GM21723 (cell line): Measurements from ENCODE around the gene SRSF2.
"Not testable (repeated sequence)": the region's sequence is repeated elsewhere in the genome, so short reads cannot be mapped to it uniquely, and the experiment has no call there.

Experiments
- ATAC-seq: cut with Tn5 transposase; IDR thresholded peaks from one replicate; pipeline ENCODE4 v1.9.1; 2021; ENCODE audit warnings: mild to moderate bottlenecking, moderate library complexity; ENCODE audit not compliant: unreplicated experiment

SRSF2 gene

DNA sequence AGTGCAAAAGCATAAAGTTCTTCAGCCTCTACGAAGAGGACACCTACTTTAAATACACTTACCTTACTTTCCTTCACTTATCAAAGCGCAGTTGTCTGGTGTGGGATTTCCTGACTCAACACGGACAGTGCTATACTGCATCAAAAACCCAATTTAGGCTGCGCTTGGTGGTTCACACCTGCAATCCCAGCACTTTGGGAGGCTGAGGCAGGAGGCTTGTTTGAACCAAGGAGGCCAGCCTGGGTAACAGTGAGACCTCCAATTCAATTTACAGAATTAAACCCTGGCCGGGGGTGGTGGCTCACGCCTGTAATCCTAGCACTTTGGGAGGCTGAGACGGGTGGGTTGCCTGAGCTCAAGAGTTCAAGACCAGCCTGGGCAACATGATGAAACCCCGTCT lies 14.9 kb downstream of the SRSF2 start:
- ATAC-seq: no peak

DNA sequence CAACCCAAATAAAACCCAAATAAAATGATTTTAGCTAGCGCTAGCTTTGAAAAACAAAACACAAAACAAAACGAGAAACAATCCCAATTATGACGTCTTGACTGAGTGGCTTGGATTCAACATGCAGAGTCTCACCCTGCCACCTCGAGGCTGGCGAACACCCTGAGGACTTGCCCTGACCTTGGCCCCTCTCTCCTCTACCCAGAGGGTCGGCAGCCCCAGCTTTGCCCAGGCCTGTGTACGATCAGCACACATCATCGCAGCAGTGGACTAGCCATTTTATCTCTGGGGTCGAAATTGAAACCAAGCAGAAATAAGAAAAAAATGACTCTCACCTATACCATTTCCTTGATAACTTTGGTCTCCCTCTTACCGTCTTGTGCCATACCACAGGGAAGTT lies 15.7 kb downstream of the SRSF2 start:
- ATAC-seq: no peak

DNA sequence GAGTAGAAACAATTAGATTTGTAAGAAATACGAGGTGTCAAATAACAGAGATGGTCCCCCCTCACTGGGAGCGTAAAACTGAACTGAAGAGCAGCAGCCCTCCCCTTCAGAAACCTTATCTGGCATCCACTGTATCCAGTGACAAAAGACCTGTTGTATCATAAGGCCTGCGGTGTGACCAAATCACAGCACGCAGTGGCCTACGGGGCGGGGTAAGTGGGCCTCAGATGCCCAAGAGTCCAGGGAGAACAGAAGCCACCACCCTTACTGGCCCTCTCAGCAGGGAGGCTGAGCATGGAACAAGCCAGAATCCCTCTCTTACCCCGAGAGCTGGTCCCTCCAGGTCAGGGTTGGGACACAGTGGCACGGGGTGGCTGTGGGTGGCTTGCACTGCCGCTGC lies 16.2 kb downstream of the SRSF2 start:
- ATAC-seq: no peak

DNA sequence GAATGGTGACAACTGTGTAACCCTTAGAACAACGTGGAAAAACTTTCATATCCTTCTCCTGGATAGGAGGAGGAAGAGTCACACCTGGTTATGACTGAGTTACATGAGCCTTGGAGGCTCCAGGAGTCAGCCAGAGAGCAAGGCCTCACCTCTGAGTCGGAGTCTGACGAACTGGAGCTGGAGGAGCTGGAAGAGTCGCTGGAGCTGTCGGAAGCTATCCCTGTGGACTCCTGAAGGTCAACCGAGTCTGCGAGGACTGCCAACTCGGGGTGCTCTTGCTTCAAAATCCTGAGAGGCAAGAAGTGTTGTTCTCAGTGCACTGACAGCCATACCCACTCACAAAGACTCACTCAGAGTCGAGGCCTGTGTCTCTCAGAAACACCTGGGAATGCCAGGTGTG lies 16.9 kb downstream of the SRSF2 start:
- no peak for ATAC-seq

DNA sequence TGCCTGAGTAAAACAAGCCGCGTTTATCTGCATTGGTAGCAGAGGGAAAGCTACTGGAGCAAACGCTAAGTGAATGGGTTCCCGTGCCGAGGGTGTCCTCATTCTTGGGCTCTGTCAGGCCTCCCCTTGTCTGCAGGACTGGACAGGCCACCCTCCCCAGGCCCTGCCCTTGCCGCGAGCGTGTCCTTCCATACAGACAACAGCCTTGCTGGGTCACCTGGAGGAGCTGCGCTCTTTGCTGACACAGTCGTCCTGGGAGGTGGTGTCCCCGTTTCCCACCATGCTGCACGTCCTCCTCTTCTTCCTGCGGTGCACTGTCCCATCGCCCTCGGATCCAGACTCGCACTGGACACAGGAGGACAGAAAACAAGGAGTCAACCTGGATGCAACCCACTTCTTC lies 18.6 kb downstream of the SRSF2 start:
- ATAC-seq: no peak

DNA sequence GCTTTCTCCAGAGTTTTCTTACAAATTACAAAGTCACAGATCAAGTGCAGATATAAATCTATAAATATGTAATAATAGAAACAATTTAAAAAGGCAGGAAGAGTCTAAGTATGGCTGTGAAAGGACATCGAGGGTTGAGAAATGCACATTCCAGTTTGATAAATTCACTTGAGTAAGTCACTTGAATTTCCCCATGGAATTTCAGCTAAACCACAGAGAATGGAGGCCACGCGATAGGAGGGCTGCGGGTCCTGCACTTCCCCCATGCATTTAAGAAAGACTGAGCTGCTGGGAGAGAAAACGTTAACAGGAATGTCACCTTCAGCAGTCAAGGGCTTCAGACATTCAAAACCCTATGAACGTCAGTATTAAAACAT lies 20.3 kb downstream of the SRSF2 start:
- ATAC-seq: no peak

DNA sequence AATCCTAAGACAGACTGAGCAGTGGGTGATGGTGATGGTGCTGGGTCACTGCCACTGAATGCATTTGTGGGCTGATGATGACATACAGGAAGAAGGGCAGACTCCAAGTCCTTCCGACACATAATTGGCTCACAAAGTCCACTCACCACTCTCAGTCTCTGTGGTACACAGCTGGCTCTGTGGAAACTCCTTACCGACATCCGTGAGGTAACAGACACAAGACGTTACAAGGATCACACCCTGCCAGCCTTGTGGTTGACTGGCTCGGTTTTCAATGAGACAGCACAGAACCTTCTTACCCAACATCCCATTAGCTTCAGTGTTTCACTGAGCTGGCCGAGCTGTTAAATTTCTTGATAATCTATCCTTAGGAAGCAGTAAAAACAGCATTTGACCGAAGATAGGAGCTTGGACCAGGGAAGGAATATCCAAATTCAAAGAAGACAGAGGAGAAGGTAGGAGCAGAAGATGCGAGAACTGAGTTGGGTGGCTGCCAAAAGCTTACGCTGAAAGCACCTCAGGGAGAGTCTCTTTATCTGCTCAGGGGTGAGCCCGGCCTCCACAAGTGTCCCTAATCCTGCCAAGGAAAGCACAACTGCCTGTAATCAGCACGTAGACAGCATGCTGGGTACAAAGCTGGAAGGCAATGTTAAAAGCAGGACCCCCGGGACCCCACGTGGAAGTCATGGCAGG lies 20.8 kb downstream of the SRSF2 start:
- no peak for ATAC-seq

DNA sequence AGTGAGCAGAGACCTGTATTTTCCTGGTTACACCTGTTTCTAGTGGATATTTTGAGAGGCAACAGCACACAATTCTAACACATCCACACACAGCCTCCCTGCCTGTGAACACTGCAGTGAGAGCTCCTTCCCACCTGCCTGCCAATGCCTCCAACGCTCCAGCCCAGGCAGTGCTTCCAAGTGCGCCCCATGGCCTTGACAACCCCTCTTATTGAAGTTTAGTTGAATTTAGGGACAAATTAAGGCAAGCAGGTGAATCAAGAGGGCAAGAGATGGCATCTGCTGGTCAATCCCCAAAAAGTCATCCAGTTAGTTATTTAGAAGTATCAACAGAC lies 21.7 kb downstream of the SRSF2 start:
- ATAC-seq: no peak

DNA sequence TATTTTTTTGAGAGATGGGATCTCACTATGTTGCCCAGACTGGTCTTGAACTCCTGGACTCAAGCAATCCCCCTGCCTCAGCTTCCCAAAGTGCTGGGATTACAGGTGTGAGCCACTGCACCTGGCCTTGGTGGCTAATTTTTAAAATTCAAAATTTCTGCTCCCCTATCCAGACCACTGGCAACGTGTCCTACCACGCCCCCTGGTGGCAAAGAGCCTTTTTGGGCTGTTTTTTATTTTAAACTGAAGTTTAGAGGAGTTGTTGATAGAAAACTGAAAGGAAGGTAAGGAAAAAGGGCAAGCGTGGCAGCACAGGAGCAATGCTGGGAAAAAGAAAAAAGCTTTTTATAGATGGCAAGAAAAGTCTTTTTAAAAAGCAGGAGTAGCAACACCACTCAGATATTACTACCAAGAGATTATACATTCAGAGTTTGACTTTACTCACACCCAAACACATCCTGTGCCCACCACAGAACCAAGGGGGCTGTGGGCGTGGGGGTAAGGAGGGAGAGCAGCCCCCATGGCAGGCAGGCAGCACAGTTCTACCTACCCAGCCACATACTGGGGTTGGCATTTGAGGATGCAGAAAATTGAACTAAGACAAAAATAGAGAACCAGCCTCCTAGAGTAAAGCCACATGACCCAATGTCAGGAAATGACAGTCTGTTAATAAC lies 22.2 kb downstream of the SRSF2 start:
- ATAC-seq: no peak

DNA sequence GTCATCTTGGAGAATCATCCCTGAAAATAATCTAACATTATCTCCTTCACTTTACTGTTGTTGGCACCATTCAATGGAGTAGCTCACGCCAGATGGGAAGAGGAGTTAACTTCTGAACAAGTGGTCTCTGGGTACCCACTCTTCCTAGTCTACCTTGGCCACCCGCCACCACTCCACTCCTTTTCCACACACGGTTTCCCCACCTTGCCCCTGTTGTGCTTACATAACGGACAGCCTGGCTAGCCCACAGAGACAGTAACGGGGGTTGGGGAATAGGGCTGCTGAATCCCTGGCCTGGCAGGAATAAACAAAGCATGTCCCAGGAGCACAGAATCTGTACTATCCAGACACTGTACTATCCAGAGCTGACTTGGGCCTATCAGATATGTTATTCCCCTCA lies 22.8 kb downstream of the SRSF2 start:
- ATAC-seq: no peak

DNA sequence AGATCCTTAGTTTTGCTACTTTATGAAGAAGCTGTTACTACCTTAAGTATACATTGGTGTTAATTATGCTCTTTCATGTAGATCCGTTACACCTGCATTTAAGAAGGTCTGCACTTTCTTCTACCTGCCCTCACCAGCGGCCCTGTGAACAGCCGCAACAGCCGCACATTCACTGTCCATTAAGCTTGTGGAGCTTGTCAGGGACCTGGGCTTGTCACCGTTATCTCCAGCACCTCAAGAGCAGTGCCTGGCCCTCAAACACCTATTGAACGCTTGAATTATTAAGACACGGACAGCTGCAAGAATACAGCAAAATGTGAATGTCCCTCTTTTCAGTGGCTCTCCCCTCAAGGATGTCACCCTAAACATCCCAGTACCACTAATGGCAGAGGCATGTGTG lies 23.4 kb downstream of the SRSF2 start:
- no peak for ATAC-seq

DNA sequence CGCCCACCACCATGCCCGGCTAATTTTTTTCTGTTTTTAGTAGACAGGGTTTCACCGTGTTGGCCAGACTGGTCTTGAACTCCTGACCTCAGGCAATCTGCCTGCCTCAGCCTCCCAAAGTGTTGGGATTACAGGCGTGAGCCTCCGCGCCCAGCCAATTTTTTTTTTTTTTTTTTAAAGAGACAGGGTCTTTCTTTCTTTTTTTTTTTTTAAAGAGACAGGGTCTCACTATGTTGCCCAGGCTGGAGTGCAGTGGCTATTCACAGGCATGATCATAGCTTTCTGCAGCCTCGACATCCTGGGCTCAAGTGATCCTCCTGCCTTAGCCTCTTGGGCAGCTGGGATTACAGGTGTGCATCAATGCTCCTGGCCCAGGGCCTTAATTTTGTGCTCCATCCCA lies 24.8 kb downstream of the SRSF2 start:
- ATAC-seq: not testable (repeated sequence)

DNA sequence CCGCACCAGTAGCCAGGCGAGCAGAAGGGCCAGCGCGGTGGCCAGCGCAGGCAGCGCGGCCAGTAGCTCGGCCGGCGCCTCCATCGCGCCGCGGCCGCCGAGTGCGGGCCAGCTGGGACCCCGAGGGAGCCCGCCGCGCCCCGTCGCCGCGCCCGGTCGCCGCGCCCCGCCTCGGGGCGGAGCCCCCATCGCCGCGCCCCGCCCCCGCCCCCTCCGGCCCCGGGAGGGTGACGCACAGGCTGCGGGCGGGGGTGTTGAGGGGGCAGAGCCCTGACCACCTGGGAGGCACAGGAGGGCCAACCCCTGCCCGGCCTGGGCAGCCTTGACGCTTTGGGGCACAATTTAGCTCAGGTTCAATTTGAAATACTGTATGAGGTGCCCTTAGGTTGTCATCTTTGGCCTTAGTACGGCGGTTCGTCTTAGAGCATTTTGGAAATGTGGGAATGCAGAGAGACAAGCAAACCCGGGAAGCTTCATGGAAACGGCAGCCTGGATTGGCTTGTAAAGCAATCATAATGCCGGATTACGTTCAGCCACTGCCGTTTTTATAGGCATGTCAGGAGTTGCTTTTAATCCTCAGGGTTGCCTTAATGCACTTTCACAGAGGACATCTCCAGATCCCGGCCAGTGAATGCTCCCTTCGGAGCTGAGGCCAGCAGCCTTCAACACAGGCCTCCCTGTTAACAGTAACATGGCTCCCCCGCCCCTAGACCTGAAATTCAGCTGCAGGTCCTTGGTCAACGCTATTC lies 26.1 kb downstream of the SRSF2 start, which contains the start of gene MXRA7:
Gene MXRA7 (minus strand): TSS at position 103 of the 749 bp plus-strand sequence. CDS start 19 bp downstream, at position 84.
- ATAC-seq: peak; percentile 59

DNA sequence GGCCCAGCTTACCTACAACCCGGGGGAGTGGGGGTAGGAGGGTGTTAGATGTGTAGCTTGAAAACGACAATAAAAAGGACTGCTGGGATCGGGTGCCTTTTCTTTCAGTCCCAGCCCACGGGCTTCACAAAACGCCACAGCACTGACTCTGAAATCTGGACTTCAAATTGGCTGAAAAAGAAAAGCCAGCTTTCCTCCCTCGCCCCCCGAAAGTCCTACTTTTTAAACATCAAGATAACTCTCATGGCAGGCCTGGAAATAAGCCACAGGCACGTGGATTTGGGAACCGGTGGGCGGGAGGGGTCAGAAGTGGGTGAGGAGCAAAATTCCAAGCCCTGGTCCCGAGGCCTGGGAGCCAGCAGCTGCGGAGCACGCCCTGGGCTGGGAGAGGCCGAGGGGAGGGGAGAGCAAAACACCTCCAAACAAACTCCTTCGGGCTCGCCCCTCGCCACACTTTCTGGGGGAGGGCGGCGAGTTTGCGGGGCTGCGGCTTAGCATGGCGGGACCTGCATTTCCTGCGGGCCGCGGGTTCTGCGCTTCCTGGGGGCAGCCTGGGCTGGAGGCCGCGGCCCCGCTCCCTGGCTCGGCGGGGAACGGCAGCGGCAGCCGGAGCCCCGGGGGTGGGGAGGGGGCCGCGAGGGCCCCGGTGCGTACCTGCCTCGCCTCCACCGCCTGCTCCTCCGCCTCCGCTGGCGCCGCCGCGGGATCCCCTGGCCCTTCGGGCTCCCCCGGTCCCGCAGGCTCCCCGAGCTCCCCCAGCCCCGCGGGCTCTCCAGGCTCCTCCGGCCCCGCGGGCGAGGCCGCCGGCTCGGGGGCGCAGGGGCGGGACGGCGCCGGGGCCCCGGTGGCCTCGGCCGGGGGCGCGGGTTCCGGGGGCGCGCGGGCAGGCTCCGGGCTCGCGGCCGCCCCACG lies 26.9 kb downstream of the SRSF2 start:
- not testable (repeated sequence) for ATAC-seq

DNA sequence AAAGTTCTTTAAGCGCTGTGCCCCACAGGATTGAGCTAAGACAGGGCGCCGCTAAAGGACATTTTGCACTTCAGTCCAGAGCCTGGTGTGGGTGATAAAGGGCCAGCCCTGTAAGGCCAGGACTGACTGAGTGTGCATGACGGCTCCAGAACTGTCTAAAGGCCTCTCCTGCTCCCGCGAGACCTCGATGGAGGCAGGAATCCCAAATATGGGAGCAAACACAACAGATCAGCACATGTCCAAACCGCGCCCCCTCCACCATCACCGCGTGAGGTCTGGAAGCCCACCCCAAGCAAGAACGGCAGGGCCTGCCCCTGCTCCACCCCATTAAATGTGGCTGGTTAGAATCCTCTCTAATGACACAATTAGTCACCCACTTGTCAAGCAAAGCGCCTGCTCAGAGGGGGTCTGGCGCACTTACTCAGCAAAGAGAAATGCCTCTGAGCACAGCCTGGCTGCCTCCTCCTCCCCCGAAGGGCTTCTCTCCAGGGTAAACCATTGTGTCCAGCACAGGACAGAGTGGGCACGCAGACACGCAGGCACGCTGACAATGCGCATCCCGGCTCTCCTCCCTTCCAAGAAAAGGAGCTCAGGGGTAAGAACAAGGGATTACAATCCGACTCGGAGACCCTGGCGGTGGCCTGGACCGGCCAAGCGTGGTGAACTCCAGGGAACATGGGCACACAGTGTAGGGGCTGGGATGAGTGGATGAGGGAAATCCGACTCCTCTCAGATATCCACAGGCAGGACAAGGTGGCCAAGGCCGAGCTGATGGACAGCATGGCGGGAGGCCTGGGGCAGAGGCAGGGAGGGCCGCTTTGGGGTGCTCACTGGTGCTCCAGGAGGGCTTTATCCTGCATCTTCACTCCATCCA lies 27.8 kb downstream of the SRSF2 start:
- ATAC-seq: no peak

DNA sequence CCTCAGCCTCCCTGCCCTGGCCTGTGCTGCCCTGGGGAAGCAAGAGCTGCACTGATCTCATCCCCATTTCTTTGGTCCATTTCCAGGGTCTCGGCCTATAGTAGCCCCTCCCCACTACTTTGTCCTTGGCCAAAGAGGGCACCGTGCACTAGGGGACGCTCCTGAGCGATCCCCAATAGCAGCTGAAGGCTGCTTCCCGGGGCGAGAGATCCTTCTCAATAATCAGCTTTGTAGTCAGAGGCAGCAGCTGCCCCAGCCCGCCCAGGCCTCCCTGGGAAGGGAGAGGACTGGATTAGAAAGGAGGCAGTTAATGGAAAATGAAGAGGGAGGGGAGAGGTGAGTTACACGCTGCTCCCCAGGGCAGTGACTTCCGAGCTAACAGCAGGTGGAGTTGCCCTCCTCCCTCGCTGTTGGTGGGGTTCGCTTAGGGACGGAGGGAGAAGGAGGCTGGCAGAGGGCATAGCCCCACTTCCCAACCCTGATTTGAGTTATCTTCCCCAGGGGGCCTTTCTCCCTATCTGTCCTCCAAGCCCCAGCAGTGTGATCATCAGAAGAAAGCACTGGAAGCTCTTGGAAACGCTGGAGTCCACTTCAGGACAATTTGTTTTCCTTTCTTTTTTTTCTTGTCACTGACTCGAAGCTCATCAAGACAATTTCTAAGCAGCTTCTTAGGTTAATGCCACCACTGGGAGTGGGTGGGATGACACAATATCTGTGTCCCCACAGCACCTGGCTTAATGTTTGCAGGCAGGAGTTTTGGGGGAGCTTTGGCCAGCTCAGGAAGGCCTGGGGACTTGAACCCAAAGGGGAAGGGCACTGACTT lies 28.9 kb downstream of the SRSF2 start:
- ATAC-seq: no peak

DNA sequence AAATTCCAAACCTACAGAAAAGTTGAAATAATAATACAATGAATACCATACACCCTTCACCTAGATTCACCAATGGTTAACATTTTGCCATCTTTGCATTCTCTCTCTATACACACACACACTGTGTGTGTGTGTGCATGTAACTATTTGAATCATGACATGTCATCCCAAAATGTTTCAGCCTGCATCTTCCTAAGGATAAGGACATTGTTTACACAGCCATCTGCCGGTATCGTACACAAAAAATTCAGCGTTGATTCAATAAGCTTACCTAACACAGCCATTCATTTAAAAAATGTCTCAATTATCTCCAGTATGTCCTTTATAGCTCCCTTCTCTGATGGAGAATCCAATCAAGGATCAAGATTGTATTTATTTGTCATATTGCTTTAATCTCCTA lies 30.3 kb downstream of the SRSF2 start:
- ATAC-seq: no peak

DNA sequence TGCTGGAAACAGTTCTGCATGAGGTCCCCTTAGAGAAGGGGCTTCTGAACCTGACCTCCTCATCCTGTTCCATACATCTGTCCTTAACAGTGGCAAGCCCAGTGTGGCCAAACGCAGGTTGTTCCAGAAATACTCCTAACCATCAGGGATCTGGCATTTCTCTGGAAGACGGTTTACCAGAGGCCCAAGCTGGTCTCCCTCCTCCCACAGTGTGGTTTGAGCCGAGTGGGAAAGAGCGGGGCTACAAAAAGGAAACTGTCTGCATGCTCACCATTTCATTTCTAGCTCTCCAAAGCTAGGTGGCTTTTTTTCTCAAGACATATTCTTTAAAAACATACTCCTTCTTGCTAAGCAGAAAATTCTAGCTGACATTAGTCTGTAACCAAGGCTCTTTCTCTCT lies 32.3 kb downstream of the SRSF2 start:
- ATAC-seq: no peak

DNA sequence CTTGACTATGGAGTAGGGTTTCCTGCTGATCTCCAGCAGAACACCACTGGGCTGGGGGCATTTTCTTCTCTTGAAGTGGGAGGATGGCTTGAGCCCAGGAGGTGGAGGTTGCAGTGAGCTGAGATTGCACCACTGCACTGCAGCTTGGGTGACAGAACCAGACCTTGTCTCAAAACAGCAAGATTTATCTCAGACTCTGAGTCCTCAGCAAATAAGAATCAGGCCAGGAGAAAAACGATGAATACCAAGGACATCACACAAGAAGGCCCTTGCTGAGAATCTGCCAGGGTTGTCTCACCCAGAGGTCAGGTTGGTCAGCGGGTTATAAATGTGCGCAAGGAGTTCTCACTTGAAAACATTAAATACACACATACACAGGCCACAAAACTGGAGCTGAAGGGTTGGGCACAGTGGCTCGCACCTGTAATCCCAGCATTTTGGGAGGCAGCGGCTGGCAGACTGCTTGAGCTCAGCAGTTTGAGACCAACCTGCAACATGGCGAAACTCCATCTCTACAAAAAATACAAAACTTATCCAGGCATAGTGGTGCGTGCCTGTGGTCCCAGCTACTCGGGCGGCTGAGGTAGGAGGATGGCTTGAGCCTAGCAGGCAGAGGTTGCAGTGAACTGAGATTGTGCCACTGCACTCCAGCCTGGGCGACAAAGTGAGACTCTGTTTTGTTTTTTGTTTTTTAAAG lies 34.0 kb downstream of the SRSF2 start:
- no peak for ATAC-seq
